K562 (cell line): ENCODE data around the gene SS18L1. TPM values are rescaled to one million over a fixed set of nuclear protein-coding genes. Genes with fewer than 3 reads are reported as not detected.

Experiments
- ATAC-seq: fragments of 200-7000 bp; cut with Tn5 transposase; 3 replicates; pipeline ENCODE4 v1.9.1; 2020; ENCODE audit warnings: moderate library complexity
- BruUV-seq: library from RNA; stranded (reverse); fragments of 400-500 nt; replicated peaks from 2 replicates; lab custom pipeline; 2021; lab: Mats Ljungman, UMichigan
- CTCF ChIA-PET: fragments of 300-600 bp; formaldehyde crosslinking; extraction: SDS; loops from one replicate; lab custom pipeline; 2021; ENCODE audit warnings: low intra/inter-chr PET ratio; lab: Yijun Ruan, JAX
- POLR2A ChIA-PET: fragments of 300-600, 350-650 bp; sonication (Branson Sonifier 250); formaldehyde crosslinking; extraction: SDS; loops from one replicate; lab custom pipeline; 2021; ENCODE audit warnings: antibody characterized with exemption, inconsistent platforms; lab: Yijun Ruan, JAX
- DNase-seq, 4 experiments: peaks; one replicate each; pipeline versions ENCODE4 v3.0.0 to v3.0.0-alpha.2; 2011 to 2018; ENCODE audit warnings: low spot score in 3 of 4, mixed read lengths in 3 of 4; ENCODE audit errors: extremely low read depth in 1 of 4
- FAIRE-seq: peaks from 2 replicates; lab custom pipeline; 2011; peaks lifted over from hg19 to GRCh38; lab: Jason Lieb, UNC
- H2AFZ ChIP-seq: 2 replicates; pipeline ENCODE4 v1.6.0; 2011; ENCODE audit warnings: low read depth, low read length, control low read depth, inconsistent platforms
- H3K27ac ChIP-seq: fragments of 200-600 bp; 3 replicates; pipeline ENCODE4 v1.8.0; 2011; ENCODE audit warnings: low read depth, mild to moderate bottlenecking, control low read depth, inconsistent platforms, low read length, moderate library complexity, mixed read lengths; ENCODE audit errors: extremely low read depth
- H3K27me3 ChIP-seq, 2 experiments: fragments of 300-600 bp in 1 of 2; 2 replicates in 1 of 2; 3 replicates in 1 of 2; pipeline versions ENCODE4 v1.6.0 to v1.8.0; 2011; ENCODE audit warnings: inconsistent platforms in 2 of 2, low read length in 2 of 2, mild to moderate bottlenecking in 1 of 2, mixed read lengths in 1 of 2, moderate library complexity in 1 of 2; ENCODE audit not compliant: control insufficient read depth in 2 of 2, insufficient read depth in 2 of 2
- H3K36me3 ChIP-seq: fragments of 300-600 bp; 3 replicates; pipeline ENCODE4 v1.8.0; 2011; ENCODE audit warnings: mild to moderate bottlenecking, low read length, inconsistent platforms; ENCODE audit not compliant: control insufficient read depth, insufficient read depth
- H3K4me1 ChIP-seq, 2 experiments: fragments of 200-600 bp in 1 of 2; replicated peaks in 1 of 2; 2 replicates in 1 of 2; 3 replicates in 1 of 2; pipeline versions ENCODE4 v1.5.1 to v1.8.0; 2011; ENCODE audit warnings: inconsistent platforms in 2 of 2, low read length in 2 of 2, mild to moderate bottlenecking in 1 of 2, mixed read lengths in 1 of 2, moderate library complexity in 1 of 2; ENCODE audit not compliant: control insufficient read depth in 2 of 2, insufficient read depth in 2 of 2
- H3K4me2 ChIP-seq: 2 replicates; pipeline ENCODE4 v1.6.1; 2011; ENCODE audit warnings: low read length, control low read depth, inconsistent platforms, mixed read lengths; ENCODE audit not compliant: insufficient read depth
- H3K4me3 ChIP-seq: fragments of 200-600 bp; sonication (generic), shearing (Covaris generic); 2 replicates; pipeline ENCODE4 v1.5.1; 2016; ENCODE audit warnings: control low read depth, inconsistent platforms
- H3K79me2 ChIP-seq: fragments of 200-600 bp; 3 replicates; pipeline ENCODE4 v1.8.0; 2011; ENCODE audit warnings: low read length, inconsistent platforms; ENCODE audit not compliant: control insufficient read depth, insufficient read depth
- H3K9ac ChIP-seq, 2 experiments: 2 replicates each; pipeline versions ENCODE4 v1.6.0 to v1.6.1; 2011; ENCODE audit warnings: low read depth in 2 of 2, low read length in 2 of 2, control low read depth in 1 of 2, inconsistent platforms in 1 of 2, mild to moderate bottlenecking in 1 of 2, mixed read lengths in 1 of 2; ENCODE audit not compliant: insufficient read depth in 1 of 2
- H3K9me1 ChIP-seq: one replicate; pipeline ENCODE4 v1.6.0; 2011; ENCODE audit warnings: inconsistent platforms, mild to moderate bottlenecking, low read length, moderate library complexity; ENCODE audit not compliant: control insufficient read depth, insufficient read depth
- H3K9me3 ChIP-seq: replicated peaks from 2 replicates; pipeline ENCODE4 v1.5.1; 2011; ENCODE audit warnings: low read depth, low read length, inconsistent platforms; ENCODE audit not compliant: control insufficient read depth, insufficient read depth
- H4K20me1 ChIP-seq: replicated peaks from 2 replicates; pipeline ENCODE4 v1.6.1; 2011; ENCODE audit warnings: low read length, inconsistent platforms, mixed read lengths; ENCODE audit not compliant: control insufficient read depth, insufficient read depth
- KAT8 ChIP-seq: fragments of 450-650 bp; IDR thresholded peaks from 2 replicates; pipeline ENCODE4 v1.6.1; 2016; ENCODE audit warnings: low read depth, mild to moderate bottlenecking
- TAF9B ChIP-seq: fragments of 450-650 bp; IDR thresholded peaks from 2 replicates; pipeline ENCODE4 v1.6.1; 2018; ENCODE audit warnings: mild to moderate bottlenecking; ENCODE audit not compliant: partially characterized antibody
- TCFL5 ChIP-seq: fragments of 250-450 bp; sonication (Bioruptor Pico); conservative IDR thresholded peaks from 2 replicates; pipeline ENCODE4 v1.6.1; 2021; ENCODE audit warnings: mild to moderate bottlenecking, moderate library complexity, matching md5 sums
- WGBS: fragments of 100-300 bp; shearing (Covaris generic); methylation state at CpG from one replicate; pipeline ENCODE4 v1.1.6; 2016; ENCODE audit warnings: low coverage, mixed read lengths; ENCODE audit not compliant: insufficient coverage; ENCODE audit errors: missing lambda C conversion rate; 5-methylcytosine and 5-hydroxymethylcytosine counted together
- in situ Hi-C: fragments of 300-500 bp; cut with MboI; formaldehyde crosslinking; loops from 4 replicates; pipeline ENCODE4 v1.15.0; 2018; ENCODE audit warnings: inconsistent platforms, mixed read lengths
- intact Hi-C: fragments of 100-400 bp; cut with micrococcal nuclease; formaldehyde crosslinking; loops from 2 replicates; pipeline ENCODE4 v1.14.2; 2022
- polyA plus RNA-seq, 8 experiments: library from polyadenylated mRNA; depleted of rRNA in 4 of 8; stranded (reverse) in 5 of 8; unstranded in 3 of 8; fragments of >200 nt; fragmentation: Nextera tagmentation in 2 of 8; fragmentation: Illumina TruSeq in 1 of 8; extraction: Ambion mirVana in 2 of 8; extraction: Trizol in 1 of 8; gene quantifications; 2 replicates each; pipeline versions ENCODE4 v1.2.1 to v1.2.3, GENCODE V29; 2011 to 2014; ENCODE audit warnings: inconsistent platforms in 1 of 8, missing spikeins in 1 of 8
- total RNA-seq, 7 experiments: library from RNA; depleted of rRNA in 6 of 7; stranded (reverse); fragments of >200 nt in 6 of 7; fragmentation: Illumina TruSeq in 2 of 7; extraction: Trizol in 2 of 7; gene quantifications; 2 replicates each; pipeline versions ENCODE4 v1.2.1 to v1.2.3, GENCODE V29; 2011 to 2021; ENCODE audit warnings: low replicate concordance in 1 of 7
- TF ChIP-seq, protein P1 (sequence below): sonication (generic); formaldehyde crosslinking; IDR thresholded peaks from 2 replicates; pipeline ENCODE4 v1.8.1; 2023; ENCODE audit warnings: mild to moderate bottlenecking, missing genetic modification reagents
- TF ChIP-seq, protein P2 (sequence below): fragments of 250-450 bp; sonication (Bioruptor Pico); IDR thresholded peaks from 2 replicates; pipeline ENCODE4 v1.5.1; 2021; ENCODE audit warnings: mild to moderate bottlenecking

The SS18L1 gene
- total and polyA plus RNA-seq, 9 of the 15 experiments (the other 6 are each of a cell fraction or from before 2014, with no cell fraction given) = 2.7 to 28.3 (median 15.1) TPM

GRCh38 chr20:62202083-62202395, 58.5 kb downstream of the SS18L1 start:
- no peak overlapping the region for H3K4me2 ChIP-seq
- H3K9me3 ChIP-seq = no peaks in the 10 kb centered on the region

More at GRCh38 chr20:62202083-62202395, 58.5 kb downstream of the SS18L1 start:
- H3K27me3 ChIP-seq = no peaks in the 10 kb centered on the region
- in situ Hi-C loops (no loop called here), intact Hi-C loops (no loop called here)
- H3K4me1 ChIP-seq = peaks cover 0 to 10% of the 10 kb centered on the region in 2 experiments; a peak in 1 of 5 replicates
- H4K20me1 ChIP-seq = no peaks in the 10 kb centered on the region
- BruUV-seq = no TSS peak
- peak overlapping the region in 1 of 2 experiments; percentile 9; a peak in 1 of 4 replicates for H3K9ac ChIP-seq
- FAIRE-seq (no peak), ATAC-seq (no peak), DNase-seq (no peak)
- no peak overlapping the region for H2AFZ ChIP-seq
- H3K9me1 ChIP-seq = no peaks in the 10 kb centered on the region
- POLR2A ChIA-PET = no interaction called here
- H3K79me2 ChIP-seq = no peaks in the 10 kb centered on the region
- CTCF ChIA-PET = no interaction called here
- H3K4me3 ChIP-seq = no peak overlapping the region
- no peak overlapping the region for H3K27ac ChIP-seq
- peaks cover 58% of the 10 kb centered on the region; the same call in 2 of the 3 replicates for H3K36me3 ChIP-seq
- TF ChIP-seq, protein P1, sequence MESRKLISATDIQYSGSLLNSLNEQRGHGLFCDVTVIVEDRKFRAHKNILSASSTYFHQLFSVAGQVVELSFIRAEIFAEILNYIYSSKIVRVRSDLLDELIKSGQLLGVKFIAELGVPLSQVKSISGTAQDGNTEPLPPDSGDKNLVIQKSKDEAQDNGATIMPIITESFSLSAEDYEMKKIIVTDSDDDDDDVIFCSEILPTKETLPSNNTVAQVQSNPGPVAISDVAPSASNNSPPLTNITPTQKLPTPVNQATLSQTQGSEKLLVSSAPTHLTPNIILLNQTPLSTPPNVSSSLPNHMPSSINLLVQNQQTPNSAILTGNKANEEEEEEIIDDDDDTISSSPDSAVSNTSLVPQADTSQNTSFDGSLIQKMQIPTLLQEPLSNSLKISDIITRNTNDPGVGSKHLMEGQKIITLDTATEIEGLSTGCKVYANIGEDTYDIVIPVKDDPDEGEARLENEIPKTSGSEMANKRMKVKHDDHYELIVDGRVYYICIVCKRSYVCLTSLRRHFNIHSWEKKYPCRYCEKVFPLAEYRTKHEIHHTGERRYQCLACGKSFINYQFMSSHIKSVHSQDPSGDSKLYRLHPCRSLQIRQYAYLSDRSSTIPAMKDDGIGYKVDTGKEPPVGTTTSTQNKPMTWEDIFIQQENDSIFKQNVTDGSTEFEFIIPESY (CRISPR knock-in tag) = no peak
- TF ChIP-seq TAF9B = no peak
- TF ChIP-seq KAT8 = no peak
- TF ChIP-seq, protein P2, sequence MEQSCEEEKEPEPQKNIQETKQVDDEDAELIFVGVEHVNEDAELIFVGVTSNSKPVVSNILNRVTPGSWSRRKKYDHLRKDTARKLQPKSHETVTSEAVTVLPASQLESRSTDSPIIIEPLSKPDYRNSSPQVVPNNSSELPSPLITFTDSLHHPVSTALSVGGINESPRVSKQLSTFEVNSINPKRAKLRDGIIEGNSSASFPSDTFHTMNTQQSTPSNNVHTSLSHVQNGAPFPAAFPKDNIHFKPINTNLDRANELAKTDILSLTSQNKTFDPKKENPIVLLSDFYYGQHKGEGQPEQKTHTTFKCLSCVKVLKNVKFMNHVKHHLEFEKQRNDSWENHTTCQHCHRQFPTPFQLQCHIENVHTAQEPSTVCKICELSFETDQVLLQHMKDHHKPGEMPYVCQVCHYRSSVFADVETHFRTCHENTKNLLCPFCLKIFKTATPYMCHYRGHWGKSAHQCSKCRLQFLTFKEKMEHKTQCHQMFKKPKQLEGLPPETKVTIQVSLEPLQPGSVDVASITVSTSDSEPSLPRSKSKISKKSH (CRISPR knock-in tag) = no peak
- TF ChIP-seq TCFL5 = no peak
- 88% methylated on average over 5 of the region's 5 CpGs for WGBS
